Raji (cell line): Measurements from ENCODE around the gene SENP5.
A peak's percentile ranks its signal among the peaks of the same experiment; 100 is the strongest.

Source experiments
- POLR2A ChIP-seq: IDR thresholded peaks from 2 replicates; pipeline ENCODE4 v1.6.1; 2011; ENCODE audit warnings: low read depth, low read length, control low read depth; ENCODE audit not compliant: insufficient read depth

Gene SENP5

DNA sequence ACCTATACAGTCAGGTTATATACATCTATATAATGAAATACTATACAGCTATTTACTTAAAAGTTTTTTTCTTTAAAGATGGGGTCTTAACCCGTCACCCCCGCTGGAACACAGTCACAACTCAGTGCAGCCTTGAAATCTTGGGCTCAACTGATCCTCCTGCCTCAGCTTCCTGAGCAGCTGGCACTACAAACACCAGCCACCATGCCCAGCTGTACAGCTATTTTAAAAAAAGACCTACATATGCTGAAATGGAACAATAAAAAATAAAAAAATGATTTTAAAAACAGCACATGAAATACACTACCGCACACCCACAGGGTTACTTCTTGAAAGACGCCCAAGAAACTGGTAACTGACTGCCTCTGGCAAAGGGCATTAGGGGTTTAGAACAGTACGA, 70.9 kb downstream of the SENP5 start:
- no peak for TF ChIP-seq POLR2A

- no peak for TF ChIP-seq POLR2A
Observed at GRCh38 chr3:196941729-196942225, 74.1 kb downstream of the SENP5 start.

- peak; percentile 90 for TF ChIP-seq POLR2A
Observed at GRCh38 chr3:196942226-196942914, 74.7 kb downstream of the SENP5 start, which contains the start of gene NCBP2. Gene NCBP2, minus strand, starts transcription at chr3:196942528. Its CDS starts 25 bp downstream, at chr3:196942503.

DNA sequence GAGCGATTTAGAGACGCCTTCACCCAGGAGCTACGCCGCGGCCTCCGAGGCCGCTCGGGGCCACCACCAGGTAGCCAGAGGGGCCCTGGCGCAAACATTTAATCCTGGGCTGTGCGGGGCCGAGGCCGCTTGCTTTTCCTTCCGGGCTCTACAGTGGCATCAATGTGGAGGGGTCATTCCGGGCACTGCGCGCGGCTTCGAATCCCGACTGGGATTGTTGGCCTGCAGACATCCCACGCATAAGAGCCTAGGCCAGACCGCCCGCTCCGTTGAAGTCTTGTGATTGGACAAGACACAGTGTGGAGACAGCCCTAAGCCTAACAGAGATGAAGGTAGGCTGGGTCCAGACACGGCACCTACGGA, 75.2 kb downstream of the SENP5 start:
- TF ChIP-seq POLR2A, result no peak

DNA sequence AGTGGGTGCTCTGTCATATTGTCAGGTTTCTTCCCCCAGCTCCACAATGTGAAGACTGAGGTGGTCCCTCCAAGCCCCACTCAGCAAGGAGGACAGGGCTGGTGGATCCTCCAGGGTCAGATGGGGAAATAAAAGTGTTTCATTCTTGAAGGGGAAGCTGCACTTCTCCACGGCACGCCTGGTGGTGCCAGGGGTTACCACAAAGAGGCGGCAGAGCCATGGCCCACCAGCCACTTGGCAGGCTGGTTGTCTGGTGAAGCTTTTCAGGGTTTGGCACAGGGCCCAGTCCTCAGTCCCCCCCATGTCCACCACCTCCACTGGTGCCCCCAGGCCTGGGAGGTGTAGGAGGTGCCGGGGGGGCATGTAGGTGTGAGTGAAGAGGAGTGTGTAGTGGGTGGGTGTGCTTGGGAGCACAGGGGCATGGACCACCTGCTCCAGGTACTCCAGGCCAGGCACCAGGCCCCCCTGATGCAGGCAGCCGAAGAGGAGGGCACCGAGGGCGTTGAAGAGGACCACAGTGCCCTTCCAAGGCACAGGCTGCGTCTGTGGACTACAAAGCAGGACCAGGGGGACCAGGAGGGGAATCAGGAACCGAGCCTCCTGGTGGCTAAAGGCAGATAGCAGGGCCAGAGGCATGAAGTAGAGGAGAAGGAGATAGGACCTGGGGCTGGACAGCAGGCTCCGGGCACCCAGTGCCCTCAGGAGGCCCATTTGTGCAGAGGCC, 79.6 kb downstream of the SENP5 start:
- no peak for TF ChIP-seq POLR2A

DNA sequence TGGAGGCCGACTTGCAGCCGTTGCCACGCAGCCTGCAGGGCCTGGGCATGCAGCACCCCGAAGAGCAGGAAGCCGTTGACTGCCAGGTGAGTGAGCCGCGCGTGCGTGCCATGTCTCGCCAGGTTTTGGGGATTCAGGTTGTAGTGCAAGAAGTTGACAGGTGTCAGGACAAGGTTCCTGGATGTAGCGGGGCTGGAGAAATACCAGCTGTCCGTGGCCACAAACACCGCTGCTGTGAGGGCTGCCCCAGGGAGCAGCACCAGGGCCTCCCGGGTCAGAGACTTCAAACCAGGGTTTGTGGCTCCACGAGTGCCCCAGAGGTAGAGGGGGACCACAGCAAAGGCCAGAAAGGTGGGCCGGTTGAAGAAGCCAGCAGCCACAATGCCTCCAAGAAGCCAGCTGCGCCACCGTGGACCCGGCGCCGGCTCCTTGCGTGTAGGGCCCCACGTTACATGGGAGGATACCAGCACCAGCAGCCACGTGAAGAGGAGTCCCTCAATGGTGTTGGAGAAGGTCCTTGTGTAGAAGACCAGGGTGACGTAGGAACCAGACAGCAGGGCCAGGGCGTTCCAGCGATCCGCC, 80.2 kb downstream of the SENP5 start:
- TF ChIP-seq POLR2A, result no peak

DNA sequence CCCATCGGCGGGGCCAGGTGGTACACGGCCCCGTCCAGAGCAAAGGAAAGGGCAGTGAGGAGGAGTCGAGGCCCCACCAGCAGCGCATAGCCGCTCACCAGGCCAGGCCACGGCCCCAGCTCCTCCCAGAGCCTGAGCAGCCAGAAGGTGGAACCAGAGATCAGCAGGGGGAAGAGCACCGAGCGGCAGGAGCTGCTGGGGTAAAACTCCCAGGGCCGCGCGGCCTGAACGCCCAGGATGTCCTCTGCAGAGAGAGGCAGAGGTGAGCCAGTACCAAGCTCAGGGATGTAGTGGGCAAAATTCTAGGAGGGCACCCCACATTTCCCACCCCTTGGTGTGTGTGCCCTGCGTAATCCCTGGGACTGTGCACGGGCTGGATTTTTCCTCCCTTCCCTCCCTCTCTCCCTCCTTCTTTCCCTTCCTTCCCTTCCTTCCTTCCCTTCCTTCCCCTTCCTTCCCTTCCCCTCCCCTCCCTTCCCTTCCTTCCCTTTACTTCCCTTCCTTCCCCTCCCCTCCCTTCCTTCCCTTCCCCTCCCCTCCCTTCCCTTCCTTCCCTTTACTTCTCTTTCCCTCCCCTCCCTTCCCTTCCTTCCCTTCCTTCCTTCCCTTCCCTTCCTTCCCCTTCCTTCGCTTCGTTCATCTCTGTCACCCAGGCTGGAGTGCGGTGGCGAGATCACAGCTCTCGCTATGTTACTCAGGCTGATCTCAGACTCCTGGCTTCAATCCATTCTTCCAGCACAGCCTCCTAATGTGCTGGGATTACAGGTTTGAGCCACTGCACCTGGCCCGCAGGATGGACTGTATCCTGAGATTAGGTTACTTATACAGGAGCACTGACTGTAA, 80.9 kb downstream of the SENP5 start:
- no peak for TF ChIP-seq POLR2A

DNA sequence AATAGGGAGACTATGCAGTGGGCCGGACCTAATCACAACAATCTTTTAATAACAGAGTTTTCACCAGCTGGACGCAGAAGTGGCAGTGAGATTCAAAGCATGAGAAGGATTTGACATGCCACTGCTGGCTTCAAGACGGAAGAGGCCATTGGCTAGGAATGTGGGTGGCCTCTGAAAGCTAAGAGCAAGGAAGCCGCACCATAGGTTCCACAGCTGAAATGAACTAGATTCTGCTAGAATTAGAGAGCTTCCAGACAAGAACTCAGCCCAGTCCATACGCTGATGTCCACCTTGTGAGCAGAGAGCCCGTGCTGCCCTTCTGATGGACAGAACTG, 81.5 kb downstream of the SENP5 start:
- TF ChIP-seq POLR2A, result no peak

- TF ChIP-seq POLR2A, result no peak
Observed at GRCh38 chr3:196949750-196950149, 82.0 kb downstream of the SENP5 start.

DNA sequence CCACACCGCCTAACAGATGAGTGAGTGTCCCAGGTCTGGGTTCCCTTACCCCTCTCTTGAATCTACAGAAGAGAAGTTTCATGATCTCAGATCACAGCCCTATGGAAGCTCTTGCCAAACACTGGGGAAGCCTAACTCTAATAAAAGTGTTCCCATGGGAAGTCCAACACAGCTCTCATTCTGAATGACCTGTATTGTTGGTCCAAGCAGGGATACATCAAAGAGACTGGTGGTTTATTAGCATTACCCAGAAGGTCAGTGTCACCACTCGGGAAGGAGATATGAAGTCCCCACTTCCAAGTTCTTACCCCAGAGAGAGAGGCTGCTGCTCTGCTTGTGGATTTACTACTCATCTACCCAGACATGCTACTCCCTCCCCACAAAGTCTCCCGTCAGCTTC, 83.7 kb downstream of the SENP5 start:
- TF ChIP-seq POLR2A, result no peak

GRCh38 chr3:196954832-196955231, 87.1 kb downstream of the SENP5 start:
- TF ChIP-seq POLR2A, result no peak

- TF ChIP-seq POLR2A, result no peak
Observed at GRCh38 chr3:196962108-196962929, 94.6 kb downstream of the SENP5 start.

DNA sequence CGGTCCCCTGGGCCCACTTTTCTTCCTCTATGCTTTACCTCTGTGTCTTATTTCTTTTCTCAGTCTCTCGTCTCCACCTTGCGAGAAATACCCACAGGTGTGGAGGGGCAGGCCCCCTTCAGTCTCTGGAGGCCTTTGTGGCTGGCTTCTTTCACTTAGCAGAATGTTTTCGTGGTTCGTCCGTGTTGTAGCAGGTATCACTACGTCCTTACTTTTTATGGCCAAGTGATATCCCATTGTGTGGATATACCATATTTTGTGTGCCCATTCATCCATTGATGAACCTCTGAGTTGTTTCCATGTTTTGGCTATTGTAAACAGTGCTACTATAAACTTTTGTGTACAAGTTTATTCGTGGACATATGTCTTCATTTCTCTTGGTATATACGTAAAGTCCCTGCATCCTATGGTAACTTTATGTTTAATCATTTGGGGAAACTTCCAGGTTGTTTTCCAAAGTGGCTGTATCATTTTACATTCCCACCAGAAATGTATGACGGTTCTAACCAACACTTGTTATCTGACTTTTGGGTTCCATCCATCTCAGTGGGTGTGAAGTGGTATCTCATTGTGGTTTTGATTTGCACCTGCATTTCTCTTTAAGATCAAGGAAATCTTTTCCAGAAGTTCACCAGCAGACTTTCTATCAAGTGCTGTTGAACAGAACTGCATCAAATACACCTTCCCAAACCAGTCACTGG, 95.4 kb downstream of the SENP5 start:
- no peak for TF ChIP-seq POLR2A

GRCh38 chr3:196963631-196963953, 95.9 kb downstream of the SENP5 start:
- TF ChIP-seq POLR2A, result no peak

- no peak for TF ChIP-seq POLR2A
Observed at GRCh38 chr3:196965112-196965803, 97.5 kb downstream of the SENP5 start.
